ENCODE measurements around the gene CDH4. TPM values are rescaled to one million over a fixed set of nuclear protein-coding genes. Genes with fewer than 3 reads are reported as not detected.

The CDH4 gene
- total and polyA plus RNA-seq, 5 donors from 2014 or later, result 0.07 to 0.69 (median 0.49) TPM; not detected in 1

DNA sequence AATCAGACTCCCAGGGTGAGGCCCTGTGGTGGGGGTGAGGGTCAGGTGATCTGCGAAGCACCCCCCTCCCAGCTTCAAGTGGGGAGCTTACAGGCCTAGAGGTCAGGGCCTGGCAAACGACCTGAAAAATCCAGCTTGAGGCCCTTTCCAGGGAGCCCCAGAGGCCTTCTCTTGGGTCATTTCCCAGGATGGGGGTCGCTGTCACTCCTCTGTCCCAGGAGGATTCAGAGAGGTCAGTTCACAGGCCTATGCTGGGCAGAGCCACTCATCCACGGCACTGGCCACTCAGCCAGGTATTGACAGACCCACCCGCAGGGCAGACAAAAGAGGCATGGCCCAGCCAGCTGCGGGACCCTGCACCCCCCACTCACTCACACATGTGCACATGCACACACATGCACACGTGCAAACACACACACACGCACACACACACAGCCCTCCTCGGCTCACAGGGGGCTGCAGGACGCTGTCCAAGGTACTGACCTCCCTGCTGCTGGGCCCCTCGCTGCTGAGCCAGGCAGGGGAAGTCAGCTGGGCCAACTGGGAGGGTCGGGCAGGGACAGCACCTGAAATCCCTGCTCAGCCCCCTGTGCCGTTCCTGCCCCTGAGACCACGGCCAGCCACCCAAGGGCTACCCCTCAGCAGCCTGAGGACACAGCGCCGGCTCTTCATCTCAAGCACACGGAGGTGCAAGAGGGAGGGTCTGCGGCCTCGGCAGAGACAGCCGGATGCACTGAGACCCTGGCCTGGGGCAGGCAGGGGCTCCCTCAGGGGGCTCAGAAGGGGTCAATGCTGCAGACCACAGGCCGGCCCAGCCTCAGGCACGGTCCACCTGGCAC lies 699.9 kb downstream of the CDH4 start:
- no peak for DNase-seq
- Mint-ChIP-seq H3K4me3 (no peak overlapping the region), H3K36me3 (no peaks in the 10 kb centered on the region), H3K9me3 (no peaks in the 10 kb centered on the region), H3K27ac (no peak overlapping the region), H3K27me3 (no peaks in the 10 kb centered on the region), H3K4me1 (peaks cover 0 to 2% (median 0%) of the 10 kb centered on the region in 4 donors)
- no peaks in the 10 kb centered on the region for H3K27me3 ChIP-seq (ENCODE audit: control insufficient read depth, insufficient read depth, low read length)
- H3K4me3 ChIP-seq (ENCODE audit: low read depth, low read length), result no peak overlapping the region
- H3K4me1 ChIP-seq (ENCODE audit: control insufficient read depth, insufficient read depth, low read length, poor library complexity, severe bottlenecking), result no peaks in the 10 kb centered on the region
- H3K9me3 ChIP-seq (ENCODE audit: control insufficient read depth in 2 of 2, low read length in 2 of 2), result no peaks in the 10 kb centered on the region
- no peaks in the 10 kb centered on the region for H3K36me3 ChIP-seq (ENCODE audit: control insufficient read depth, insufficient read depth, low read length)
- ATAC-seq (ENCODE audit: low read depth in 2 of 2), result no peak
- H3K27ac ChIP-seq (ENCODE audit: insufficient read depth, low read length, poor library complexity, severe bottlenecking), result no peak overlapping the region

DNA sequence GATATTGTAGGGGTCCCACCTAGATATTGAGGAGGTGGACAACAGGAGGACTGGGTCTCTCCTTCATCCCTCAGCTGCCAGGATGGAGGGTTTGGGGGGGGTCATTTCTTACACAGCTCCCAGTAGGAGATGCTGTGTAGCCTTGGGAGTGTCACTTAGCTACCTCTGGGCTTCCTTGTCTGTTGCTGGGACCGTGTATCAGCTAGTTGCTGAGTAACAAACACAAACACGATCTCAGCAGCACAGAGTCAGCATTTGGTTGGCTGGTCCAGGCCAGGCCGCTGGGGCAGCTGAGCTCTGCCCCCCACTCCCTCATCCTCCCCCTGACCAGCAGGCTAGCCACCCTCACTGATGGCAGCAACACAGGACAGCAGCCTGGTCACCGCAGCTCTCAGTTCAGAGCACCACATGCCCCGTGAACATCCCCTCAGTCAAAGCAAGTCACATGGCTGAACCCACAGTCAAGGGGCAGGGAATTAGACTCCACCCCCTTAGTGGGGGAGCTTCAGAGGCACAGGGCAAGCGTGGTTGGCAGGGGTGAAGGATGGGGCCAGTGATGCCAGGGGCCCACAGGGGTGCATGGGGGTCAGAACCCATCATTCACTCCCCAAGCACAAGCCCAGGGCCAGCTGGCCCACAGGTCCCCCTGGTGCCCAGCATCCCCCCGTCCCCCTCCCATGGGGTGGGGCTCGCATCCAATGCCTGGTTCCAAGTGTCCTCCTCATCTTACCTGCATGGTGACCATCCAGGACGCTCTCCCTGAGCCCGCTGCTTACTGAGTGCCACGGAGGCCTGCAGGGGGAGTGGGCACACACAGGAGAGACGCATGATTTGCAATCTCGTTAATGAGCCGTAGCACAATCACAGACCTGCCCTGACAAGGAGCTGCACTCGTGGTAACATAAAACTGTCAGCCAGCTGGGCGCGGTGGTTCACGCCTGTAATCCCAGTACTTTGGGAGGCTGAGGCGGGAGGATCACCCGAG lies 701.3 kb downstream of the CDH4 start:
- no peaks in the 10 kb centered on the region for H3K36me3 ChIP-seq (ENCODE audit: control insufficient read depth, insufficient read depth, low read length)
- no peaks in the 10 kb centered on the region for H3K9me3 ChIP-seq (ENCODE audit: control insufficient read depth in 2 of 2, low read length in 2 of 2)
- H3K27me3 Mint-ChIP-seq, result no peaks in the 10 kb centered on the region
- no peaks in the 10 kb centered on the region for H3K9me3 Mint-ChIP-seq
- H3K27me3 ChIP-seq (ENCODE audit: control insufficient read depth, insufficient read depth, low read length), result no peaks in the 10 kb centered on the region
- H3K36me3 Mint-ChIP-seq, result no peaks in the 10 kb centered on the region
- peaks cover 0 to 2% (median 0%) of the 10 kb centered on the region in 4 donors for H3K4me1 Mint-ChIP-seq
- no peak overlapping the region for H3K4me3 ChIP-seq (ENCODE audit: low read depth, low read length)
- H3K4me3 Mint-ChIP-seq, result no peak overlapping the region
- DNase-seq (no peak), ATAC-seq (ENCODE audit: low read depth in 2 of 2) (no peak)
- no peak overlapping the region for H3K27ac Mint-ChIP-seq
- H3K27ac ChIP-seq (ENCODE audit: insufficient read depth, low read length, poor library complexity, severe bottlenecking), result no peak overlapping the region
- no peaks in the 10 kb centered on the region for H3K4me1 ChIP-seq (ENCODE audit: control insufficient read depth, insufficient read depth, low read length, poor library complexity, severe bottlenecking)

DNA sequence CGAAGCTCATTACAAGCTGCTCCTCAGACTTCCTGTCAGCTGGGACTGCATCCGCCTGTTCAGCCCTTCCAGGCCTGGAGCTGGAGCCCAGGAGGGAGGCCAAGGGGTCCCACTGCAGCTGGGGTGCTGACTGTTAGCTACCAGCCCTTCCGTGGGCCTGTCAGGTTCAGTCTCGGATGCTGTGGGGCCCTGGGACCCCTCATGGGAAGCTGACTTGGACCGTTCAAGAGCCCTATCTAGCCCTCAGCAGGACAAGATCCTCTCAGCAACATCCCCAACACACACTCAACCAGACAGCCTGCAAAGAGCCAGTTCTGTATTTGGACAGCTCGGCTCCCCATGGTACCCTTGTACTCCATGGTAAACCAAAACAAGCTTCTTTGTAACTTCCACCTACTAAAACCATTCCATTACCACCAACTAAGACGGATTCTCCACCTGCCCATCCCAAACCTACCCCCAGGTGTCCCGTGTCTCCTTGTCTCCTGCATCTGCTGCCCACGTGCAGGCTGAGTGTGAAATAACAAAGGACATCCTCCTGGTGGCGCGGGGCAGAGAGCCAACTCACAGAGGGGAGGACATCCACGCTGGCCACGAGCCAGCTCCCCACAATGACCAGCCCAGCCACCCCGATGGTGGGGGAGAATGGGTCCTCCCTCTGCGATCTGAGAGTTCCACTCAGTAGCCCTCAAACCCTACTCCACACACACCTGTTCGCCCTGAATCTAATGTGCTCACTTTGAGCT lies 702.4 kb downstream of the CDH4 start:
- Histone ChIP-seq H3K4me3 (ENCODE audit: low read depth, low read length) (no peak overlapping the region), H3K36me3 (ENCODE audit: control insufficient read depth, insufficient read depth, low read length) (no peaks in the 10 kb centered on the region), H3K4me1 (ENCODE audit: control insufficient read depth, insufficient read depth, low read length, poor library complexity, severe bottlenecking) (no peaks in the 10 kb centered on the region), H3K27me3 (ENCODE audit: control insufficient read depth, insufficient read depth, low read length) (no peaks in the 10 kb centered on the region), H3K27ac (ENCODE audit: insufficient read depth, low read length, poor library complexity, severe bottlenecking) (no peak overlapping the region), H3K9me3 (ENCODE audit: control insufficient read depth in 2 of 2, low read length in 2 of 2) (no peaks in the 10 kb centered on the region)
- H3K4me1 Mint-ChIP-seq, result peaks cover 0 to 2% (median 0%) of the 10 kb centered on the region in 4 donors
- no peaks in the 10 kb centered on the region for H3K27me3 Mint-ChIP-seq
- DNase-seq (no peak), ATAC-seq (ENCODE audit: low read depth in 2 of 2) (no peak)
- no peak overlapping the region for H3K27ac Mint-ChIP-seq
- no peaks in the 10 kb centered on the region for H3K36me3 Mint-ChIP-seq
- no peaks in the 10 kb centered on the region for H3K9me3 Mint-ChIP-seq
- H3K4me3 Mint-ChIP-seq, result no peak overlapping the region

GRCh38 chr20:61955668-61956395 lies 703.8 kb downstream of the CDH4 start:
- Histone ChIP-seq H3K36me3 (ENCODE audit: control insufficient read depth, insufficient read depth, low read length) (no peaks in the 10 kb centered on the region), H3K4me3 (ENCODE audit: low read depth, low read length) (no peak overlapping the region), H3K9me3 (ENCODE audit: control insufficient read depth in 2 of 2, low read length in 2 of 2) (no peaks in the 10 kb centered on the region), H3K27ac (ENCODE audit: insufficient read depth, low read length, poor library complexity, severe bottlenecking) (no peak overlapping the region), H3K4me1 (ENCODE audit: control insufficient read depth, insufficient read depth, low read length, poor library complexity, severe bottlenecking) (no peaks in the 10 kb centered on the region), H3K27me3 (ENCODE audit: control insufficient read depth, insufficient read depth, low read length) (no peaks in the 10 kb centered on the region)
- Mint-ChIP-seq H3K27ac (no peak overlapping the region), H3K27me3 (no peaks in the 10 kb centered on the region), H3K9me3 (no peaks in the 10 kb centered on the region), H3K4me1 (peaks cover 0 to 2% (median 0%) of the 10 kb centered on the region in 4 donors), H3K36me3 (no peaks in the 10 kb centered on the region), H3K4me3 (no peak overlapping the region)
- DNase-seq, result no peak
- ATAC-seq (ENCODE audit: low read depth in 2 of 2), result no peak

- Mint-ChIP-seq H3K4me3 (no peak overlapping the region), H3K27me3 (no peaks in the 10 kb centered on the region)
Observed at GRCh38 chr20:61956396-61957342, 704.6 kb downstream of the CDH4 start.

DNA sequence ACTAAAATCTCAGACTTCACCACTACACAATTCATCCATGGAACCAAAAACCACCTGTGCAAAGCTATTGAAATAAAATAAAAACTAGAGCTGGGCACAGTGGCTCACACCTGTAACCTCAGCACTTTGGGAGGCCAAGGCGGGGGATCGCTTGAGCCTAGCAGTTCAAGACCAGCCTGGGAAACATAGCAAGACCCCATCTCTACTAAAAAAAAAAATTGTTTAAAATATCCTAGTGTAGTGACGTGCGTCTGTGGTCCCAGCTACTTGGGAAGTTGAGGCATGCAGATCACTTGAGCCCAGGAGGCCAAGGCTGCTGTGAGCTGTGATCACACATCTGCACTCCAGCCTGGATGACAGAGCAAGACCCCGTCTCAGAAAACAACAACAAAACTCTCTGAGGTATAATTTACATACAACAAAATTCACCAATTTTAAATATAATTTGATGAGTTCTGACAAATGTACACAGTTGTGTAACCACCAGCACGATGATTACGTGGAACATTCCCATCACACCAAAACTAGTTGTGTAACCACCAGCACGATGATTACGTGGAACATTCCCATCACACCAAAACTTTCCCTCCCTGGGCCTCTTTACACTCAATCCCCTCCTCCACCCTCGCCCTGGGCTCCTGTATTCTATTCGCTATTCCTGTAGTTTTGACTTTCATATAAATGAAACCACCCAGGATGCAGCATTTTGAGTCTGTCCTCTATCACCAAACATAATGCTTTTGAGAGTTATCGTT lies 706.1 kb downstream of the CDH4 start:
- H3K27me3 ChIP-seq (ENCODE audit: control insufficient read depth, insufficient read depth, low read length), result no peaks in the 10 kb centered on the region
- no peaks in the 10 kb centered on the region for H3K4me1 ChIP-seq (ENCODE audit: control insufficient read depth, insufficient read depth, low read length, poor library complexity, severe bottlenecking)
- Mint-ChIP-seq H3K4me3 (no peak overlapping the region), H3K4me1 (no peaks in the 10 kb centered on the region), H3K9me3 (no peaks in the 10 kb centered on the region), H3K36me3 (no peaks in the 10 kb centered on the region), H3K27me3 (no peaks in the 10 kb centered on the region), H3K27ac (no peak overlapping the region)
- H3K9me3 ChIP-seq (ENCODE audit: control insufficient read depth in 2 of 2, low read length in 2 of 2), result no peaks in the 10 kb centered on the region
- DNase-seq, result no peak
- no peak overlapping the region for H3K4me3 ChIP-seq (ENCODE audit: low read depth, low read length)
- H3K27ac ChIP-seq (ENCODE audit: insufficient read depth, low read length, poor library complexity, severe bottlenecking), result no peak overlapping the region
- ATAC-seq (ENCODE audit: low read depth in 2 of 2), result no peak
- no peaks in the 10 kb centered on the region for H3K36me3 ChIP-seq (ENCODE audit: control insufficient read depth, insufficient read depth, low read length)

More at GRCh38 chr20:61956396-61957342, 704.6 kb downstream of the CDH4 start:
- H3K9me3 Mint-ChIP-seq, result no peaks in the 10 kb centered on the region
- H3K4me3 ChIP-seq (ENCODE audit: low read depth, low read length), result no peak overlapping the region
- H3K4me1 ChIP-seq (ENCODE audit: control insufficient read depth, insufficient read depth, low read length, poor library complexity, severe bottlenecking), result no peaks in the 10 kb centered on the region
- no peaks in the 10 kb centered on the region for H3K36me3 Mint-ChIP-seq
- no peaks in the 10 kb centered on the region for H3K27me3 ChIP-seq (ENCODE audit: control insufficient read depth, insufficient read depth, low read length)
- no peak overlapping the region for H3K27ac Mint-ChIP-seq
- no peak overlapping the region for H3K27ac ChIP-seq (ENCODE audit: insufficient read depth, low read length, poor library complexity, severe bottlenecking)
- no peaks in the 10 kb centered on the region for H3K9me3 ChIP-seq (ENCODE audit: control insufficient read depth in 2 of 2, low read length in 2 of 2)
- peaks cover 0 to 2% (median 0%) of the 10 kb centered on the region in 4 donors for H3K4me1 Mint-ChIP-seq
- DNase-seq, result no peak
- no peak for ATAC-seq (ENCODE audit: low read depth in 2 of 2)
- no peaks in the 10 kb centered on the region for H3K36me3 ChIP-seq (ENCODE audit: control insufficient read depth, insufficient read depth, low read length)

Data from CD4-positive, CD25-positive, alpha-beta regulatory T cell (primary cell).